Neural crest cell (in vitro differentiated cells): ENCODE measurements around the gene DHRS9. TPM values are rescaled to one million over a fixed set of nuclear protein-coding genes. Genes with fewer than 3 reads are reported as not detected.

Source experiments
- DNase-seq: peaks from one replicate; pipeline ENCODE4 v3.0.0; 2021; ENCODE audit warnings: low read depth, mixed read lengths, low spot score
- H3K27ac Mint-ChIP-seq: one replicate; pipeline ENCODE4 v1.8.0; 2021; ENCODE audit warnings: mild to moderate bottlenecking, mixed read lengths; ENCODE audit not compliant: unreplicated experiment
- H3K27me3 Mint-ChIP-seq: 2 replicates; pipeline ENCODE4 v1.8.0; 2021; ENCODE audit warnings: low read depth, mild to moderate bottlenecking, mixed read lengths
- H3K36me3 Mint-ChIP-seq: 2 replicates; pipeline ENCODE4 v1.8.0; 2021; ENCODE audit warnings: low read depth, mild to moderate bottlenecking, mixed read lengths
- H3K4me1 Mint-ChIP-seq: 2 replicates; pipeline ENCODE4 v1.8.0; 2021; ENCODE audit warnings: mixed read lengths
- H3K4me3 Mint-ChIP-seq: one replicate; pipeline ENCODE4 v1.8.0; 2021; ENCODE audit warnings: mild to moderate bottlenecking, mixed read lengths
- H3K9me3 Mint-ChIP-seq: 2 replicates; pipeline ENCODE4 v1.8.0; 2021; ENCODE audit warnings: mixed read lengths
- CTCF ChIP-seq: fragments of 200-600 bp; sonication (generic); conservative IDR thresholded peaks from 2 replicates; pipeline ENCODE4 v1.5.0; 2021; ENCODE audit warnings: antibody characterized with exemption, mild to moderate bottlenecking
- total RNA-seq: library from RNA; stranded (reverse); gene quantifications from 2 replicates; pipeline ENCODE4 v1.2.1, GENCODE V29; 2021

Gene DHRS9
- total RNA-seq, 1 donor from 2014 or later = not detected

DNA sequence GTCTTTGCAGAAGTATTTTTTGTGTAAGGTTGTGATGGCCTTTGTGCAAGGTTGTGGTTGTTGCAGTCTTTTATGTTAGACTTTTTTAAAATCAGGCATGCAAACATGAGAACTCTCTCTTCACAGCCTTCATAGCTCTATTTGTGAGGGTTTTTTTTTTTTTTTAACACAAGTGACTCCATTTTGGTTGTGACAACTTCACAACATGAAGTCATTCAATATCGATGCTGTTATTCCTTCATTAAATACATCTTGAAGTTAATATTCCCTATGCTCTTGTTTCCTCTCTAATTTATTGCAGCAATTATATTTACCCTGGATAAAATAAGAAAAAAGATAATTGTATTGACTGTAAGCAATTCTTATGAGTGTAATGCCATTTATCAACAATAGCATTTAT lies 35.5 kb downstream of the DHRS9 start:
- peaks cover 4% of the 10 kb centered on the region for H3K4me1 Mint-ChIP-seq
- no peak for DNase-seq
- no peak for TF ChIP-seq CTCF
- no peaks in the 10 kb centered on the region for H3K9me3 Mint-ChIP-seq
- H3K27me3 Mint-ChIP-seq = peaks cover 5% of the 10 kb centered on the region
- no peak overlapping the region for H3K27ac Mint-ChIP-seq
- no peaks in the 10 kb centered on the region for H3K36me3 Mint-ChIP-seq
- H3K4me3 Mint-ChIP-seq = no peak overlapping the region

DNA sequence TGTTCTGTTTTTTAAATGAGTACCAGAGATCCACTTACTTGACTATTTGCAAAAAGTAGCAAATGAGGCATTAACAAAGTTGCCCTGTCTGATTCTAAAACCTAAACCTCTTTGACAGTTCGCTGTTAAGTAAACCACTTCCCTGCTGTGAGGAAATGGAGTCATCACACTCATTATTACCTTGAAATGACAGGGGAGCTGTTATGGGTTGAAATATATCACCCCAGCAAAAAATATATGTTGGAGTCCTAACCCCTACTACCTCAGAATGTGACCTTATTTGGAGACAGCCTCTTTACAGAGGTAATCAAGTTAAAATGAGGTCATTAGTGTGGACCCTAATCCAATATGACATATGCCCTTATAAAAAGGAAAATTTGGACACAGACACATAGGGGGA lies 36.1 kb downstream of the DHRS9 start:
- no peaks in the 10 kb centered on the region for H3K9me3 Mint-ChIP-seq

DNA sequence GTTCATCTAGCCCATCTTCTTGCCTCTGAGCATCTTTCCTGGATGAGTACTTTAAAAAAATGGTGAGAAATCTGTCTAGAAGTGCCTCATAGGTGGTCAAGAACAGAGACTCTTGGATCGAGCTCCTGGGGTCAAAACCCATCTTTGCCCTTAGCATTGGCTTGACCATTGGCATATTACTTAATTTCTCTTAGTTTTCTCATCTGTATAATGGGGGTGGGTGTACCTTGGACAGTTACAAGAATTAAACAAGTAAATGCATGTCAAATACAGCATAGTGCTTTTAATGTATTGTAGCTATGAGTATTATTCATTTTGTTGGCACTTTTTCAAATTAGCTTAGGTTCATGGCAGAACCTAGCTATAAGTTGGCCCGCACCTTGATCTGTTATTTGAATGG lies 36.8 kb downstream of the DHRS9 start:
- Mint-ChIP-seq H3K4me3 (no peak overlapping the region), H3K9me3 (no peaks in the 10 kb centered on the region), H3K36me3 (no peaks in the 10 kb centered on the region), H3K4me1 (peaks cover 14% of the 10 kb centered on the region), H3K27me3 (peaks cover 7% of the 10 kb centered on the region), H3K27ac (no peak overlapping the region)
- TF ChIP-seq CTCF = no peak
- no peak for DNase-seq

More for the DNA sequence above, 36.1 kb downstream of the DHRS9 start:
- Mint-ChIP-seq H3K36me3 (no peaks in the 10 kb centered on the region), H3K4me3 (no peak overlapping the region), H3K27me3 (peaks cover 7% of the 10 kb centered on the region), H3K27ac (no peak overlapping the region), H3K4me1 (peaks cover 8% of the 10 kb centered on the region)
- TF ChIP-seq CTCF = no peak
- no peak for DNase-seq

GRCh38 chr2:169106563-169107545 lies 37.5 kb downstream of the DHRS9 start:
- TF ChIP-seq CTCF = no peak
- DNase-seq = no peak
- Mint-ChIP-seq H3K9me3 (no peaks in the 10 kb centered on the region), H3K36me3 (no peaks in the 10 kb centered on the region), H3K27me3 (peaks cover 7% of the 10 kb centered on the region), H3K4me1 (peaks cover 16% of the 10 kb centered on the region), H3K27ac (no peak overlapping the region), H3K4me3 (no peak overlapping the region)

GRCh38 chr2:169107645-169108044 lies 38.3 kb downstream of the DHRS9 start:
- Mint-ChIP-seq H3K27ac (no peak overlapping the region), H3K4me3 (no peak overlapping the region), H3K9me3 (no peaks in the 10 kb centered on the region), H3K4me1 (peaks cover 16% of the 10 kb centered on the region), H3K27me3 (peaks cover 7% of the 10 kb centered on the region), H3K36me3 (no peaks in the 10 kb centered on the region)
- TF ChIP-seq CTCF = no peak
- no peak for DNase-seq
